Brain microvascular endothelial cell (primary cell): ENCODE results near the gene NECAB2.

Experiments used
- DNase-seq: peaks from one replicate; pipeline ENCODE4 v3.0.0-alpha.2; 2020
- H3K27ac ChIP-seq: fragments of 250-450 bp; sonication (Bioruptor Pico); 2 replicates; pipeline ENCODE4 v1.5.1; 2020; ENCODE audit warnings: mild to moderate bottlenecking, moderate library complexity
- H3K27me3 ChIP-seq: fragments of 250-450 bp; sonication (Bioruptor Pico); replicated peaks from 2 replicates; pipeline ENCODE4 v1.5.1; 2020; ENCODE audit warnings: mild to moderate bottlenecking
- H3K36me3 ChIP-seq: fragments of 250-450 bp; sonication (Bioruptor Pico); replicated peaks from 2 replicates; pipeline ENCODE4 v1.5.1; 2020; ENCODE audit warnings: mild to moderate bottlenecking
- H3K4me3 ChIP-seq: 2 replicates; pipeline ENCODE4 v1.5.1; 2011; ENCODE audit warnings: low read depth, mild to moderate bottlenecking, control low read depth, low read length, moderate library complexity
- CTCF ChIP-seq: IDR thresholded peaks from 2 replicates; pipeline ENCODE4 v1.5.1; 2011; ENCODE audit warnings: low read depth, mild to moderate bottlenecking, moderate library complexity, low read length, control low read depth, inconsistent platforms; ENCODE audit errors: missing control alignments
- in situ Hi-C: cut with HindIII; loops from 2 replicates; pipeline ENCODE4 v1.10.0; 2017; ENCODE audit warnings: low sequenced_read_pairs, low pct_ligation_motif_present

Gene NECAB2

GRCh38 chr16:83935005-83935857, 32.8 kb upstream of the NECAB2 start:
- in situ Hi-C loops, result no loop called here
- Histone ChIP-seq H3K27me3 (no peaks in the 10 kb centered on the region), H3K4me3 (no peak overlapping the region), H3K27ac (no peak overlapping the region), H3K36me3 (no peaks in the 10 kb centered on the region)
- DNase-seq, result no peak
- TF ChIP-seq CTCF, result no peak

GRCh38 chr16:83935858-83936255, 32.2 kb upstream of the NECAB2 start:
- no peaks in the 10 kb centered on the region for H3K27me3 ChIP-seq
- in situ Hi-C loops, result no loop called here
- H3K27ac ChIP-seq, result no peak overlapping the region
- DNase-seq, result no peak
- no peaks in the 10 kb centered on the region for H3K36me3 ChIP-seq
- H3K4me3 ChIP-seq, result no peak overlapping the region
- TF ChIP-seq CTCF, result no peak

GRCh38 chr16:83936581-83937165, 31.4 kb upstream of the NECAB2 start:
- in situ Hi-C loops, result no loop called here
- TF ChIP-seq CTCF, result no peak
- H3K4me3 ChIP-seq, result no peak overlapping the region
- H3K27me3 ChIP-seq, result no peaks in the 10 kb centered on the region
- H3K36me3 ChIP-seq, result no peaks in the 10 kb centered on the region
- DNase-seq, result no peak
- H3K27ac ChIP-seq, result no peak overlapping the region

- no peak overlapping the region for H3K4me3 ChIP-seq
- in situ Hi-C loops, result no loop called here
- no peaks in the 10 kb centered on the region for H3K27me3 ChIP-seq
- H3K36me3 ChIP-seq, result no peaks in the 10 kb centered on the region
- no peak for TF ChIP-seq CTCF
- no peak overlapping the region for H3K27ac ChIP-seq
- no peak for DNase-seq
Observed at GRCh38 chr16:83937267-83937666, 30.8 kb upstream of the NECAB2 start.

DNA sequence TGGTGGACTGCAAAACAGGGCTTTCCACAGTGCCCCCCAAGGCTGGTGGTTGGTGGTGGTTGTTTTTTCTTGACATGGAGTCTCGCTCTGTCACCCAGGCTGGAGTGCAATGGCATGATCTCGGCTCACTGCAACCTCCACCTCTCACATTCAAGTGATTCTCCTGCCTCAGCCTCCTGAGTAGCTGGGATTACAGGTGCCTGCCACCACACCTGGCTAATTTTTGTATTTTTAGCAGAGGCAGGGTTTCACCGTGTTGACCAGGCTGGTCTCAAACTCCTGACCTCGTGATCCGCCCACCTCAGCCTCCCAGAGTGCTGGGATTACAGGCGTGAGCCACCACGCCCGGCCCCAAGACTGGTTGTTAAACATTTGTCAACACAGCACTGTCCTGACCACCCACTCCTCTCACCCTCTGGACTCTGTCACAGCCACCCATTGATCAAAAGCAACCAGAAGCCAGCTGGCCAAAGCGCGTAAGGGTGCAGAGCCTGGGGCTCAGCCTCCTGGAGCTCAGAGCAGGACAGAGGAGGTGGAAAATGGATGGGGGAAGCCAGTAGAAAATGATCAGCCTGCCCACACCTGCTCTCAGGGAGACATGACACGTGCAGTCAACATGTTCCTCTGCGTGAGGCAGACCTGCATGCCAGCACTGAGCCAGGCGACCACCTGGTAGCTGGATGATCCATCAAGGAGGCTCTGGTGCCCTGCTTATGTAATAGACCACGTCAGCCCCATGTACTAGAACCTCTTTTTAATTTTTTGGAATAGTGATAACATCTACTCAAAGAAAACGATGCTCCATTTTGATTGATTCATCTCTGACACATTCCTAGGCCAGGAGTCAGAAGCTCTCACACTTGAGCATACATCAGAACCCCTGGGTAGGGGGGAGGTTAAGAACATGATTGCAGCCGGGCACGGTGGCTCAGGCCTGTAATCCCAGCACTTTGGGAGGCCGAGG, 29.8 kb upstream of the NECAB2 start:
- no peak for TF ChIP-seq CTCF
- no peak overlapping the region for H3K27ac ChIP-seq
- in situ Hi-C loops, result no loop called here

More for the DNA sequence above, 29.8 kb upstream of the NECAB2 start:
- H3K4me3 ChIP-seq, result no peak overlapping the region
- no peak for DNase-seq
- no peaks in the 10 kb centered on the region for H3K27me3 ChIP-seq
- no peaks in the 10 kb centered on the region for H3K36me3 ChIP-seq
